Measurements from ENCODE around the gene FIP1L1. TPM values are rescaled to one million over a fixed set of nuclear protein-coding genes. Genes with fewer than 3 reads are reported as not detected.

The FIP1L1 gene
- total RNA-seq, 2 experiments from 2014 or later, result 79.5 to 80.6 TPM

DNA sequence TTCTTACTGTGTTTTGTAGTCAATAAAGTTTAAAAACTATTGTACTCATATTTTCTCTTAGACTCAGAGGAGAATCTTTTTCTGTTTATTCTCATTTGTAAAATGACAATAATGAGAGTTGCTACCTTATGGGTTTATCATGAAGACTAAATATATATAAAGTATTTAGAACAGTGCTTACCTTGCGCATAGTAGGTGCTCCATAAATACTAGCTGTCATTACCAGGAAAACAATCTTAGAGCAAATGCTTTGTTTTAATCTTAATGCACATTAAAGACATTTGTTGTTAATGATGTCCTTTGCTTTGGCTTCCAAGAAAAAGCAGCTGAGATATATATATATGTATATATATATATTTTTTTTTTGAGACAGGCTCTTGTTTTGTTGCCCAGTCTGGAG is 44.9 kb downstream of the FIP1L1 start:
- Mint-ChIP-seq H3K4me3 (no peak overlapping the region), H3K27ac (no peak overlapping the region), H3K9me3 (ENCODE audit: low read depth) (no peaks in the 10 kb centered on the region), H3K36me3 (peaks cover 11% of the 10 kb centered on the region), H3K4me1 (peaks cover 4% of the 10 kb centered on the region), H3K27me3 (no peaks in the 10 kb centered on the region)
- ATAC-seq, result no peak
- CTCF ChIA-PET, result no interaction called here
- DNase-seq, result no peak

- H3K27me3 Mint-ChIP-seq, result no peaks in the 10 kb centered on the region
- H3K4me3 Mint-ChIP-seq, result no peak overlapping the region
- no peaks in the 10 kb centered on the region for H3K9me3 Mint-ChIP-seq (ENCODE audit: low read depth)
- H3K4me1 Mint-ChIP-seq, result no peaks in the 10 kb centered on the region
- no peak overlapping the region for H3K27ac Mint-ChIP-seq
- DNase-seq, result no peak
- ATAC-seq, result no peak
- CTCF ChIA-PET, result no interaction called here
- H3K36me3 Mint-ChIP-seq, result peaks cover 18% of the 10 kb centered on the region
Measured at GRCh38 chr4:53424280-53424679, 46.8 kb downstream of the FIP1L1 start.

GRCh38 chr4:53427366-53427765 is 49.9 kb downstream of the FIP1L1 start:
- DNase-seq, result no peak
- H3K27me3 Mint-ChIP-seq, result no peaks in the 10 kb centered on the region
- no peak overlapping the region for H3K27ac Mint-ChIP-seq
- no peak overlapping the region for H3K4me3 Mint-ChIP-seq
- H3K4me1 Mint-ChIP-seq, result peaks cover 15% of the 10 kb centered on the region
- no peak for ATAC-seq
- CTCF ChIA-PET, result no interaction called here
- no peaks in the 10 kb centered on the region for H3K9me3 Mint-ChIP-seq (ENCODE audit: low read depth)
- H3K36me3 Mint-ChIP-seq, result peaks cover 35% of the 10 kb centered on the region

- ATAC-seq (peak; percentile 58), DNase-seq (no peak)
- Mint-ChIP-seq H3K27me3 (no peaks in the 10 kb centered on the region), H3K27ac (no peak overlapping the region), H3K4me1 (peaks cover 24% of the 10 kb centered on the region), H3K9me3 (ENCODE audit: low read depth) (no peaks in the 10 kb centered on the region), H3K36me3 (peaks cover 52% of the 10 kb centered on the region), H3K4me3 (no peak overlapping the region)
- CTCF ChIA-PET, result interaction anchor here (1.1 kb wide), 1 partner anchor 12 kb away, joined by 3 read pairs; no protein-coding TSS in a partner anchor
Measured at GRCh38 chr4:53431052-53431451, 53.6 kb downstream of the FIP1L1 start.

DNA sequence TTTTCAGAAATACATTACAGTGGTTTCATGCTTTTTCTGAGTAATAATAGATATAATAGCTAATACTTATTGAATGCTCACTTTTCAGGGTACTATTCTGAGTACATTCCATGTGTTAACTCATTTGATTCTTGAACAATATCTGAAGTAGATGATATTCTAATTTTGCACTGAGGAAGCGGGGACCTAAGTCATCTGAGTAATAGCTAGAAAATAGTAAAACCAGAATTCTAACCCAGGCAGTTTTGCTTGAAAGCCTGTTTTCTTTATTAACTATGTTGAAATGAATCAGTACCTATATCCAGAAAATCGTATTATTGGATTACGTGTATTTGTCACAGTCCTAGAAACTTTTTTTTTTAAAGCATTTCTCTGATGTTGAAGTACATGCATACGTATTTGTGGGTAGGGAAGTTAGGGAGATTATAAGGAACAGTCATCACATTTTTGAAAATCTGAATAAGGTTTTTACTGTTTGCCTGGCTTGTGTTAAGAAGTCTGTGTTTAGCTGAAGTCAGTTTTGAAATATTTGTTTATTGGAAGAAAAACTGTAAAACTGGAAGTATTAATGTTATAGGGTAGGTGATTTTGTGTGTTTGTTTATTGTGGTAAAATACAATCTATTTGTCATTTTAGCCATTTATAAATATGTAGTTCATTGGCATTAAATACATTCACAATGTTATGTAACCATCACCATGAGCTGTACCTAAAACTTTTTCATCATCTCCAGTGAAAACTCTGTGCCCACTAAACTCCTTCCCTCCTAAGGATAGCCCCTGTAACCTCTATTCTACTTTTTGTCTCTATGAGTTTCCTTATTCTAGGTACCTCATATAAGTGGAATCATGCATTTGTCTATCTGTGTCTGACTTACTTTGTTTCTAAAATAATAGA is 55.3 kb downstream of the FIP1L1 start:
- Mint-ChIP-seq H3K36me3 (peaks cover 55% of the 10 kb centered on the region), H3K9me3 (ENCODE audit: low read depth) (no peaks in the 10 kb centered on the region), H3K27me3 (no peaks in the 10 kb centered on the region), H3K27ac (no peak overlapping the region), H3K4me1 (peaks cover 24% of the 10 kb centered on the region), H3K4me3 (no peak overlapping the region)
- ATAC-seq (peak; percentile 39), DNase-seq (no peak)
- CTCF ChIA-PET, result no interaction called here

GRCh38 chr4:53436251-53436650 is 58.8 kb downstream of the FIP1L1 start:
- CTCF ChIA-PET, result no interaction called here
- Mint-ChIP-seq H3K27ac (no peak overlapping the region), H3K27me3 (no peaks in the 10 kb centered on the region), H3K4me3 (no peak overlapping the region), H3K36me3 (peaks cover 49% of the 10 kb centered on the region), H3K4me1 (peaks cover 16% of the 10 kb centered on the region), H3K9me3 (ENCODE audit: low read depth) (no peaks in the 10 kb centered on the region)
- DNase-seq, result no peak
- ATAC-seq, result no peak

DNA sequence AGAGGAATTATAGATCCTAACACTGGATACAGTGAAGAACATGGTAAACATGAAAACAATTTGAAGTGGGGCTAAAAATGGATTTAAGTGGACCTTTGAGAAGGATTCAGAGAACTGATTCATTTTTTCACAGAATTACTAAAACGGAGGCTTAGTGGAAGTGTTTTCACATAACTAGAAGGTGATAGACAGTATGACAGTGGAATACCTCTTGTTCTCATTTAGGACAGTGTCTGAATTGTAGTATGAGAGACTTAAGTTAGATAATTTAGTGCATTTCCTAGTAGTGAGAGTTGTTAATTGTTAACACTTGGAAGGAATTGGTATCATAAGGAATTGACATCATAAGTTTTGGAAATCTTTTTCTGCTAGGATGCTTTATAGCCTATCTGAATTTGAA is 64.1 kb downstream of the FIP1L1 start:
- H3K27ac Mint-ChIP-seq, result no peak overlapping the region
- H3K4me1 Mint-ChIP-seq, result peaks cover 6% of the 10 kb centered on the region
- H3K36me3 Mint-ChIP-seq, result peaks cover 60% of the 10 kb centered on the region
- no peaks in the 10 kb centered on the region for H3K9me3 Mint-ChIP-seq (ENCODE audit: low read depth)
- no peaks in the 10 kb centered on the region for H3K27me3 Mint-ChIP-seq
- H3K4me3 Mint-ChIP-seq, result no peak overlapping the region
- DNase-seq (no peak), ATAC-seq (no peak)
- CTCF ChIA-PET, result interaction anchor here (0.9 kb wide), 1 partner anchor 60 kb away, joined by 3 read pairs; no protein-coding TSS in a partner anchor

DNA sequence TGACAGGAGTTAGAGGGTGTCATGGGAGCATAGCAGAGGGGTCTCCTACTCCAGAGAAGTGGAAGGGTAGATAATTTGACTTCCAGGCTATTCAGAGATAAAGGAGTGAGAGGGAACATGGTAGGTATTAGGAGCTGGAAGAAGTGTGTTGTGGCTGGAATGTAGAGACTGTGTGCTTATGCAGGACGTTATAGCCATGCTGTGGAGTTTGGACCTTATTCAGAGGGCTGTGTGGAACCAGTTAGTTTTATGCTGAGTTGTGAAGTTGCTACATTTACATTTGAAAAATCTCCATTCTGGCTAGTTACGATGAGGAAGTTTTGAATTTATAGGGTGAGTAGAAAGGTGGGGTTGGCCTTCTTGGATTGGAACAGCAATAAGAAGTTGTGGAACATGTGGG is 67.5 kb downstream of the FIP1L1 start:
- Mint-ChIP-seq H3K4me1 (peaks cover 6% of the 10 kb centered on the region), H3K36me3 (peaks cover 49% of the 10 kb centered on the region), H3K9me3 (ENCODE audit: low read depth) (no peaks in the 10 kb centered on the region), H3K27ac (no peak overlapping the region), H3K27me3 (no peaks in the 10 kb centered on the region), H3K4me3 (no peak overlapping the region)
- DNase-seq, result no peak
- CTCF ChIA-PET, result no interaction called here
- ATAC-seq, result no peak

GRCh38 chr4:53450773-53451172 is 73.3 kb downstream of the FIP1L1 start:
- Mint-ChIP-seq H3K27me3 (no peaks in the 10 kb centered on the region), H3K27ac (peak overlapping the region; percentile 26), H3K9me3 (ENCODE audit: low read depth) (no peaks in the 10 kb centered on the region), H3K4me1 (peaks cover 3% of the 10 kb centered on the region), H3K36me3 (peaks cover 42% of the 10 kb centered on the region), H3K4me3 (no peak overlapping the region)
- DNase-seq, result no peak
- ATAC-seq, result no peak
- CTCF ChIA-PET, result interaction anchor here (0.7 kb wide), 2 partner anchors 17 to 462 kb away, joined by 3 read pairs; no protein-coding TSS in a partner anchor

DNA sequence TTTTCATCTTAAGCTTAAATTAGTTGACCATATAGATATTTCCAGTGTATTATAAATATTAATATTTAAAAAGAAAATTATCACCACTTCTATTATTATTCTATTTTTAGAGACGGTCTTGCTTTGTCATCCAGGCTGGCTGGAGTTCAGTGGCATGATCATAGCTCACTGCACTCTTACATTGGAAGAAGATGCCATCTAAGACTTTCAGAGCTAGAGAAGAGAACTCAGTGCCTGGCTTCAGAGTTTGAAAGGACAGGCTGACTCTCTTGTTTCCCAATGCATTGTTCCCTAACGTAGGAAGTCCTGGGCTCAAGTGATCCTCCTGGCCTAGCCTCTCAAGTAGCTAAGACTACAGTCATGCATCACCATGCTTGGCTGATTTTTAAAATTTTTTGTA is 75.9 kb downstream of the FIP1L1 start:
- Mint-ChIP-seq H3K27ac (no peak overlapping the region), H3K9me3 (ENCODE audit: low read depth) (no peaks in the 10 kb centered on the region), H3K27me3 (no peaks in the 10 kb centered on the region), H3K36me3 (peaks cover 35% of the 10 kb centered on the region), H3K4me1 (peaks cover 3% of the 10 kb centered on the region), H3K4me3 (no peak overlapping the region)
- DNase-seq (no peak), ATAC-seq (no peak)
- CTCF ChIA-PET, result interaction anchor here (0.6 kb wide), 1 partner anchor 763 kb away, joined by 4 read pairs; no protein-coding TSS in a partner anchor

- ATAC-seq (no peak), DNase-seq (no peak)
- no peaks in the 10 kb centered on the region for H3K9me3 Mint-ChIP-seq (ENCODE audit: low read depth)
- peaks cover under 1% of the 10 kb centered on the region for H3K4me1 Mint-ChIP-seq
- H3K4me3 Mint-ChIP-seq, result no peak overlapping the region
- H3K27ac Mint-ChIP-seq, result no peak overlapping the region
- CTCF ChIA-PET, result no interaction called here
- no peaks in the 10 kb centered on the region for H3K27me3 Mint-ChIP-seq
- peaks cover 49% of the 10 kb centered on the region for H3K36me3 Mint-ChIP-seq
Measured at GRCh38 chr4:53455766-53456165, 78.3 kb downstream of the FIP1L1 start.

DNA sequence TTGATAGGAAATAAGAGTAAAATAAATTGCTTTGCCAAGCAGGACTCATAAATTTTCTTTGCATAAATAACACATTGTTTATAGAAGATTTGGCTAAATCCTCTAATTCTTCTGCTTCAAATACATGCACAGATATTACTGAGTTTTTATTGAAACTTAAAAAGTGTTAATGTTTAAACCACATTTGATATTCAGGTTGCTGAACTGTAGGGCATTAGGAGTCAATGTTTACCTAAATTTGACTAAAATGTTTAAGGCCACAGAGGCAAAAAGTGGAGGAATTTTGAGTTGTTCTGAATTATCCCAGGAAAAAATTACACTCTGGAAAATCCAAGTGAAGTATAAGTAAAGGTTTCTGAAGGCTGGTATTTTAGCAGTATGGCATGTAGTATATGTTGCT is 78.7 kb downstream of the FIP1L1 start:
- no peak for ATAC-seq
- no peaks in the 10 kb centered on the region for H3K27me3 Mint-ChIP-seq
- no peak overlapping the region for H3K4me3 Mint-ChIP-seq
- H3K4me1 Mint-ChIP-seq, result no peaks in the 10 kb centered on the region
- H3K9me3 Mint-ChIP-seq (ENCODE audit: low read depth), result no peaks in the 10 kb centered on the region
- peaks cover 52% of the 10 kb centered on the region for H3K36me3 Mint-ChIP-seq
- H3K27ac Mint-ChIP-seq, result no peak overlapping the region
- no peak for DNase-seq
- CTCF ChIA-PET, result no interaction called here

GRCh38 chr4:53459548-53459947 is 82.1 kb downstream of the FIP1L1 start:
- no peaks in the 10 kb centered on the region for H3K27me3 Mint-ChIP-seq
- no peak overlapping the region for H3K27ac Mint-ChIP-seq
- CTCF ChIA-PET, result no interaction called here
- no peak for ATAC-seq
- H3K4me3 Mint-ChIP-seq, result no peak overlapping the region
- H3K36me3 Mint-ChIP-seq, result peaks cover 51% of the 10 kb centered on the region
- H3K4me1 Mint-ChIP-seq, result no peaks in the 10 kb centered on the region
- DNase-seq, result no peak
- H3K9me3 Mint-ChIP-seq (ENCODE audit: low read depth), result no peaks in the 10 kb centered on the region

DNA sequence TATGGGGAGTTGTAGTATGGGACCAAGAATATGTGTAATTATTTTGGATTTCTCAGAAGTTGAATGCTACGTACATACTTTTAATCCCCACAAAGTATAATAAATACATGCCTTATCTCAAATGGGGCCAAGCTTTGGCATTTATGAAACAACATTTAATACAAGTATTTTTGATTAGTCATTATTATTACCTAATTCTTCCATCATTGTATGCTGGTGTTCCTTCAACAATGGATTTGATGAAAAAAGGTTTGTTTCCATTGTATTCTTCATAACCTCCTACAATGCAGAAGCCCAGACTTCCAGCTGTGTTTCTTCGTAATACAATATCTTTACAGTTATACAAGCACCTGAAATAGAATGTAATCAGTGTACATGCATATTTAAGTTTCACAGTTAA is 83.8 kb downstream of the FIP1L1 start:
- Mint-ChIP-seq H3K4me3 (no peak overlapping the region), H3K9me3 (ENCODE audit: low read depth) (no peaks in the 10 kb centered on the region), H3K36me3 (peaks cover 37% of the 10 kb centered on the region), H3K27me3 (no peaks in the 10 kb centered on the region), H3K27ac (no peak overlapping the region), H3K4me1 (no peaks in the 10 kb centered on the region)
- no peak for ATAC-seq
- no peak for DNase-seq
- CTCF ChIA-PET, result no interaction called here
